ENCODE data around the gene NAMPT. TPM values are rescaled to one million over a fixed set of nuclear protein-coding genes. Genes with fewer than 3 reads are reported as not detected.

NAMPT gene
- total and polyA plus RNA-seq, 9 of the 15 experiments (the other 6 are each of a cell fraction or from before 2014, with no cell fraction given), result 41.1 to 160 (median 106) TPM

GRCh38 chr7:106284714-106285050, at the start of gene NAMPT (continued):
- no peak for TF ChIP-seq PURB (CRISPR knock-in tag; IDR thresholded peaks at IDR 0.05; ENCODE audit: low read depth)
- TF ChIP-seq ZHX1 (conservative IDR thresholded peaks at IDR 0.05; ENCODE audit: low read length), result no peak
- no peak for TF ChIP-seq SAFB (IDR thresholded peaks at IDR 0.05; ENCODE audit: borderline replicate concordance, low read depth, low read length)
- TF ChIP-seq CREB3L1 (IDR thresholded peaks at IDR 0.05; ENCODE audit: borderline replicate concordance, low read depth), result no peak
- TF ChIP-seq PCBP2 (IDR thresholded peaks at IDR 0.05; ENCODE audit: low read depth, low read length, poor library complexity, severe bottlenecking), result no peak
- peak; percentile 7; the same call in 1 of the 2 replicates for TF ChIP-seq FOXP1 (CRISPR knock-in tag; IDR thresholded peaks at IDR 0.05)
- TF ChIP-seq ZSCAN29 (IDR thresholded peaks at IDR 0.05), result no peak
- no peak; the same call in 1 of the 2 replicates for TF ChIP-seq EP300 (IDR thresholded peaks at IDR 0.05; ENCODE audit: low read length)
- TF ChIP-seq MAZ (CRISPR knock-in tag; conservative IDR thresholded peaks at IDR 0.05 in 1 of 2, IDR thresholded peaks at IDR 0.05 in 1 of 2), result no peak
- TF ChIP-seq POLR2H (tag; IDR thresholded peaks at IDR 0.05; ENCODE audit: low read depth), result peak; percentile 87; the same call in 1 of the 2 replicates
- no peak for TF ChIP-seq TBL1XR1 (IDR thresholded peaks at IDR 0.05; ENCODE audit: low read length in 2 of 2)
- TF ChIP-seq SNIP1 (IDR thresholded peaks at IDR 0.05; ENCODE audit: low read depth), result no peak
- peak; percentile 95 for TF ChIP-seq POLR2G (IDR thresholded peaks at IDR 0.05; ENCODE audit: low read depth, low read length)
- TF ChIP-seq ARHGAP35 (IDR thresholded peaks at IDR 0.05; ENCODE audit: partially characterized antibody), result no peak
- no peak for TF ChIP-seq SMARCB1 (IDR thresholded peaks at IDR 0.05; ENCODE audit: insufficient read length, low read depth)
- 0 out of 2 replicates have a peak, but pooled peaks have one; percentile 49 for TF ChIP-seq ZNF263 (CRISPR knock-in tag; IDR thresholded peaks at IDR 0.05; ENCODE audit: borderline replicate concordance)
- peak; percentile 91 for TF ChIP-seq OTX1 (CRISPR knock-in tag; IDR thresholded peaks at IDR 0.05)
- no peak for TF ChIP-seq ZNF143 (CRISPR knock-in tag; IDR thresholded peaks at IDR 0.05)
- TF ChIP-seq GABPB2 (CRISPR knock-in tag; conservative IDR thresholded peaks at IDR 0.05), result no peak
- TF ChIP-seq ZNF224 (CRISPR knock-in tag; IDR thresholded peaks at IDR 0.05), result no peak
- no peak for TF ChIP-seq FOXA3 (CRISPR knock-in tag; conservative IDR thresholded peaks at IDR 0.05 in 1 of 2, IDR thresholded peaks at IDR 0.05 in 1 of 2)
- TF ChIP-seq NCOA2 (IDR thresholded peaks at IDR 0.05; ENCODE audit: partially characterized antibody in 2 of 2), result no peak
- no peak for TF ChIP-seq ZNF197 (CRISPR knock-in tag; IDR thresholded peaks at IDR 0.05; ENCODE audit: low read depth)
- no peak for TF ChIP-seq CREB3 (tag; conservative IDR thresholded peaks at IDR 0.05; ENCODE audit: low read depth)
- TF ChIP-seq SMARCE1 (IDR thresholded peaks at IDR 0.05), result no peak
- no peak for TF ChIP-seq WHSC1 (IDR thresholded peaks at IDR 0.05; ENCODE audit: low read length)

Measured in K562 (cell line).